DMS53 (cell line): ENCODE results near the gene DAPK1.
"Not testable (repeated sequence)": the region's sequence is repeated elsewhere in the genome, so short reads cannot be mapped to it uniquely, and the experiment has no call there.

Experiments used
- DNase-seq: peaks from one replicate; lab custom pipeline; 2025; lab: John Stamatoyannopoulos, UW

Gene DAPK1

GRCh38 chr9:87498046-87498810 is 561 bp downstream of the DAPK1 start:
- DNase-seq = peak; percentile 69

- peak; percentile 41 for DNase-seq
These were observed 1.2 kb downstream of the DAPK1 start for GRCh38 chr9:87498811-87499360.

- peak; percentile 3 for DNase-seq
These were observed 1.9 kb downstream of the DAPK1 start for GRCh38 chr9:87499424-87500017.

GRCh38 chr9:87500491-87501270 is 3.0 kb downstream of the DAPK1 start:
- peak; percentile 4 for DNase-seq

GRCh38 chr9:87501271-87501656 is 3.6 kb downstream of the DAPK1 start:
- not testable (repeated sequence) for DNase-seq

GRCh38 chr9:87501806-87502205 is 4.1 kb downstream of the DAPK1 start:
- DNase-seq = no peak

- DNase-seq = no peak
These were observed 4.9 kb downstream of the DAPK1 start for GRCh38 chr9:87502391-87503221.

- DNase-seq = no peak
These were observed 5.8 kb downstream of the DAPK1 start for GRCh38 chr9:87503430-87503829.

- DNase-seq = no peak
These were observed 6.3 kb downstream of the DAPK1 start for GRCh38 chr9:87503927-87504326.

GRCh38 chr9:87504938-87505337 is 7.3 kb downstream of the DAPK1 start:
- DNase-seq = no peak

GRCh38 chr9:87505869-87506678 is 8.4 kb downstream of the DAPK1 start:
- DNase-seq = no peak

- DNase-seq = no peak
These were observed 9.9 kb downstream of the DAPK1 start for GRCh38 chr9:87507576-87507975.

GRCh38 chr9:87510252-87510683 is 12.6 kb downstream of the DAPK1 start:
- no peak for DNase-seq

- no peak for DNase-seq
These were observed 14.6 kb downstream of the DAPK1 start for GRCh38 chr9:87512311-87512710.

GRCh38 chr9:87513161-87513560 is 15.5 kb downstream of the DAPK1 start:
- no peak for DNase-seq

- DNase-seq = no peak
These were observed 16.3 kb downstream of the DAPK1 start for GRCh38 chr9:87513880-87514535.

- DNase-seq = no peak
These were observed 17.3 kb downstream of the DAPK1 start for GRCh38 chr9:87515006-87515405.

GRCh38 chr9:87515588-87516221 is 18.0 kb downstream of the DAPK1 start:
- DNase-seq = no peak

GRCh38 chr9:87516222-87516925 is 18.7 kb downstream of the DAPK1 start:
- no peak for DNase-seq
